H9 (cell line): ENCODE measurements around the gene PHLDA1. TPM values are rescaled to one million over a fixed set of nuclear protein-coding genes. Genes with fewer than 3 reads are reported as not detected.

Source experiments
- DNase-seq: peaks from one replicate; pipeline ENCODE4 v3.0.0-alpha.2; 2017
- H2AFZ ChIP-seq: one replicate; pipeline ENCODE4 v1.6.1; 2013; ENCODE audit warnings: mild to moderate bottlenecking, low read length, control low read depth, moderate library complexity
- H2AK5ac ChIP-seq: 2 replicates; pipeline ENCODE4 v1.6.1; 2013; ENCODE audit warnings: low read length, control low read depth, mixed read lengths; ENCODE audit not compliant: insufficient read length
- H2BK120ac ChIP-seq: one replicate; pipeline ENCODE4 v1.6.1; 2013; ENCODE audit warnings: low read depth, mild to moderate bottlenecking, low read length, control low read depth, inconsistent platforms; ENCODE audit not compliant: poor library complexity, severe bottlenecking
- H2BK12ac ChIP-seq: 2 replicates; pipeline ENCODE4 v1.6.1; 2013; ENCODE audit warnings: low read length, control low read depth, mixed read lengths, low read depth; ENCODE audit not compliant: insufficient read length
- H2BK15ac ChIP-seq: 2 replicates; pipeline ENCODE4 v1.6.1; 2013; ENCODE audit warnings: low read depth, low read length, control low read depth
- H2BK20ac ChIP-seq: one replicate; pipeline ENCODE4 v1.6.1; 2013; ENCODE audit warnings: low read depth, mild to moderate bottlenecking, low read length, control low read depth, inconsistent platforms; ENCODE audit not compliant: poor library complexity, severe bottlenecking
- H2BK5ac ChIP-seq: 2 replicates; pipeline ENCODE4 v1.6.1; 2013; ENCODE audit warnings: low read length, control low read depth, mixed read lengths; ENCODE audit not compliant: insufficient read length
- H3K14ac ChIP-seq: 2 replicates; pipeline ENCODE4 v1.6.1; 2013; ENCODE audit warnings: low read length, control low read depth; ENCODE audit not compliant: insufficient read depth
- H3K18ac ChIP-seq: 2 replicates; pipeline ENCODE4 v1.6.1; 2013; ENCODE audit warnings: low read depth, mild to moderate bottlenecking, mixed read lengths, low read length, control low read depth; ENCODE audit not compliant: insufficient read length
- H3K23ac ChIP-seq: 2 replicates; pipeline ENCODE4 v1.6.1; 2013; ENCODE audit warnings: low read length, control low read depth, mixed read lengths, low read depth; ENCODE audit not compliant: insufficient read length
- H3K23me2 ChIP-seq: 2 replicates; pipeline ENCODE4 v1.6.1; 2013; ENCODE audit warnings: low read depth, mild to moderate bottlenecking, mixed read lengths, low read length, control low read depth; ENCODE audit not compliant: insufficient read length, poor library complexity, severe bottlenecking
- H3K27ac ChIP-seq: 2 replicates; pipeline ENCODE4 v1.5.1; 2013; ENCODE audit warnings: low read length, control low read depth, mixed read lengths, low read depth; ENCODE audit not compliant: insufficient read length
- H3K27me3 ChIP-seq: 2 replicates; pipeline ENCODE4 v1.6.1; 2013; ENCODE audit warnings: low read length, control low read depth, inconsistent platforms; ENCODE audit not compliant: insufficient read depth
- H3K4ac ChIP-seq: 2 replicates; pipeline ENCODE4 v1.6.1; 2013; ENCODE audit warnings: low read depth, mild to moderate bottlenecking, control low read depth, inconsistent platforms, low read length, moderate library complexity
- H3K4me1 ChIP-seq: 2 replicates; pipeline ENCODE4 v1.6.1; 2013; ENCODE audit warnings: low read length, control low read depth, inconsistent platforms; ENCODE audit not compliant: insufficient read depth
- H3K4me2 ChIP-seq: 2 replicates; pipeline ENCODE4 v1.6.1; 2013; ENCODE audit warnings: low read length, control low read depth, mixed read lengths; ENCODE audit not compliant: insufficient read length, insufficient read depth
- H3K56ac ChIP-seq: 2 replicates; pipeline ENCODE4 v1.6.1; 2013; ENCODE audit warnings: low read depth, mild to moderate bottlenecking, mixed read lengths, low read length, control low read depth; ENCODE audit not compliant: insufficient read length
- H3K79me1 ChIP-seq: 2 replicates; pipeline ENCODE4 v1.6.1; 2013; ENCODE audit warnings: low read depth, mild to moderate bottlenecking, moderate library complexity, low read length, control low read depth, inconsistent platforms; ENCODE audit not compliant: insufficient read depth, poor library complexity, severe bottlenecking
- H3K79me2 ChIP-seq: 2 replicates; pipeline ENCODE4 v1.6.1; 2013; ENCODE audit warnings: low read length, control low read depth, inconsistent platforms; ENCODE audit not compliant: insufficient read depth
- H3K9ac ChIP-seq: 2 replicates; pipeline ENCODE4 v1.6.1; 2013; ENCODE audit warnings: low read length, control low read depth, mixed read lengths; ENCODE audit not compliant: insufficient read length; ENCODE audit errors: extremely low read depth
- H3K9me3 ChIP-seq: one replicate; pipeline ENCODE4 v1.6.1; 2013; ENCODE audit warnings: low read depth, low read length, inconsistent platforms; ENCODE audit not compliant: control insufficient read depth
- H3T11ph ChIP-seq: one replicate; pipeline ENCODE4 v1.6.1; 2013; ENCODE audit warnings: mild to moderate bottlenecking, low read length, control low read depth, inconsistent platforms
- H4K20me1 ChIP-seq: one replicate; pipeline ENCODE4 v1.6.1; 2013; ENCODE audit not compliant: control insufficient read depth, insufficient read length, insufficient read depth
- H4K5ac ChIP-seq: 2 replicates; pipeline ENCODE4 v1.6.1; 2013; ENCODE audit warnings: low read depth, mild to moderate bottlenecking, mixed read lengths, low read length, control low read depth; ENCODE audit not compliant: insufficient read length
- H4K8ac ChIP-seq: replicated peaks from 2 replicates; pipeline ENCODE4 v1.6.1; 2013; ENCODE audit warnings: low read length, control low read depth, mixed read lengths, low read depth; ENCODE audit not compliant: insufficient read length
- H4K91ac ChIP-seq: 2 replicates; pipeline ENCODE4 v1.6.1; 2013; ENCODE audit warnings: low read depth, mild to moderate bottlenecking, moderate library complexity, mixed read lengths, low read length, control low read depth; ENCODE audit not compliant: insufficient read length
- H3K27ac Mint-ChIP-seq, 3 experiments: 2 replicates in 2 of 3; 3 replicates in 1 of 3; pipeline ENCODE4 v1.8.0; 2020 to 2021; ENCODE audit warnings: mixed read lengths in 3 of 3, mild to moderate bottlenecking in 1 of 3, moderate library complexity in 1 of 3
- H3K27me3 Mint-ChIP-seq: 2 replicates; pipeline ENCODE4 v1.8.0; 2021; ENCODE audit warnings: low read depth, mild to moderate bottlenecking, moderate library complexity, mixed read lengths
- H3K36me3 Mint-ChIP-seq, 3 experiments: 2 replicates in 2 of 3; 3 replicates in 1 of 3; pipeline ENCODE4 v1.8.0; 2020 to 2021; ENCODE audit warnings: low read depth in 3 of 3, mixed read lengths in 3 of 3; ENCODE audit not compliant: insufficient read depth in 1 of 3
- H3K4me1 Mint-ChIP-seq, 2 experiments: 2 replicates each; pipeline ENCODE4 v1.8.0; 2020; ENCODE audit warnings: mixed read lengths in 2 of 2
- H3K4me3 Mint-ChIP-seq, 2 experiments: 2 replicates in 1 of 2; 3 replicates in 1 of 2; pipeline ENCODE4 v1.8.0; 2020 to 2021; ENCODE audit warnings: mild to moderate bottlenecking in 2 of 2, mixed read lengths in 2 of 2, moderate library complexity in 1 of 2
- H3K9me3 Mint-ChIP-seq, 2 experiments: 2 replicates in 1 of 2; 3 replicates in 1 of 2; pipeline ENCODE4 v1.8.0; 2020; ENCODE audit warnings: mild to moderate bottlenecking in 2 of 2, mixed read lengths in 2 of 2, moderate library complexity in 1 of 2
- CTCF ChIP-seq: fragments of 200-600 bp; sonication (generic); conservative IDR thresholded peaks from 3 replicates; pipeline ENCODE4 v1.8.0; 2021; ENCODE audit warnings: antibody characterized with exemption, mild to moderate bottlenecking
- WGBS: extraction: QIAGEN DNeasy Blood & Tissue Kit; methylation state at CpG from one replicate; pipeline ENCODE4 v1.1.7; 2013; ENCODE audit warnings: missing lambda C conversion rate, low lambda C conversion rate, mixed read lengths; ENCODE audit not compliant: insufficient read length; ENCODE audit errors: extremely low coverage; 5-methylcytosine and 5-hydroxymethylcytosine counted together
- total RNA-seq: library from RNA; stranded (reverse); gene quantifications from 2 replicates; pipeline ENCODE4 v1.2.1, GENCODE V29; 2021

The PHLDA1 gene
- total RNA-seq, 1 experiment from 2014 or later: 106 TPM

GRCh38 chr12:76002598-76003354 lies 28.8 kb downstream of the PHLDA1 start:
- H3K4ac ChIP-seq: no peak overlapping the region
- H3K9me3 ChIP-seq: no peaks in the 10 kb centered on the region
- no peak overlapping the region for H3K9ac ChIP-seq
- H4K8ac ChIP-seq: no peak overlapping the region
- H3K27ac ChIP-seq: no peak overlapping the region
- Mint-ChIP-seq H3K4me1 (peaks cover 32% of the 10 kb centered on the region in 2 experiments), H3K36me3 (peaks cover 11 to 18% (median 11%) of the 10 kb centered on the region in 3 experiments), H3K27me3 (no peaks in the 10 kb centered on the region), H3K27ac (no peak overlapping the region; a peak in 1 of 7 replicates), H3K4me3 (no peak overlapping the region), H3K9me3 (peaks cover 10 to 14% of the 10 kb centered on the region in 2 experiments)
- H3K23ac ChIP-seq: no peak overlapping the region
- H2AK5ac ChIP-seq: no peak overlapping the region
- H3K79me1 ChIP-seq: no peaks in the 10 kb centered on the region
- H2BK20ac ChIP-seq: no peak overlapping the region
- H4K5ac ChIP-seq: no peak overlapping the region
- H3K14ac ChIP-seq: no peak overlapping the region
- H3K23me2 ChIP-seq: no peaks in the 10 kb centered on the region
- no peaks in the 10 kb centered on the region for H3K27me3 ChIP-seq
- no CpG with 5 or more reads among the region's 1 CpG for WGBS
- peaks cover 7% of the 10 kb centered on the region; the same call in 1 of the 2 replicates for H3K4me1 ChIP-seq
- H3K79me2 ChIP-seq: no peaks in the 10 kb centered on the region
- TF ChIP-seq CTCF: no peak
- no peak overlapping the region for H2AFZ ChIP-seq
- H3K18ac ChIP-seq: no peak overlapping the region
- no peaks in the 10 kb centered on the region for H4K20me1 ChIP-seq
- H2BK5ac ChIP-seq: no peak overlapping the region
- H4K91ac ChIP-seq: no peak overlapping the region
- H2BK15ac ChIP-seq: no peak overlapping the region
- H2BK120ac ChIP-seq: no peak overlapping the region
- H3T11ph ChIP-seq: no peak overlapping the region
- no peak overlapping the region for H3K56ac ChIP-seq
- no peak overlapping the region for H2BK12ac ChIP-seq
- no peak overlapping the region for H3K4me2 ChIP-seq
- DNase-seq: no peak
